ENCODE measurements around the gene DBH.

DBH gene

DNA sequence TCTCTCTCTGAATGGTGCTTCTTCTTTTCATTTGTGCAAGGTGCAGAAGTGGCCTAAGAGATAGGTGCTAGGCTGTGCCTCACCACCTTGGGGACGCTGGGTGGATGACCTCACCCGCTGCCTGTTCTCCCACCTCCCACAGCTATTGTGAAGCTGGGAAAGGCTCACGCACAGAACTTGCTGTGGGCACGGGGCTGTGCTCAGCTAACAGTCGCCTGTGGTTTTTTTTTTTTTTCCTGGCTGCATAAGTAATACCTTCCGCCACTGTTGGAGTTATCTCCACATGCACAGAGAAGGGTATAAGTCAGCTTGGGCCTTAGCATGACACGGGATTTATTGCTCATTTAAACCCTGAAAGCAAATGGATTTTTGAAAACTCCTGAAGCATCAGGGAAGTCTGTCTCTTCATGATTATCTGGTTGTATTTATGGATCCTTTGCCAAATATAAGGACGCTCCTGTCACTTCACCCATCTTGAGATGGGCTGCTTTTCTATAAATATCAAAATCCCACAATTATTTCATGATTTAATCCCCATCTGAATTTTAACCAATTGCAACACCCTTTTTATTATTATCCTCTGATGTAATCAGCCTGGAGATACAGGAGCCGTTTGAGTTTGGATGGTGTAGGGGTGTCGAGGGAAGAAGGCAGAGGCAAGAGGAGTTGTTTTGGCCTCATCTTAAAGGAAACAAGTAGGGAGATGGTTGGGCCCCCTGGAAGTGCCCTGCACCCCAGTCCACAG is 9.0 kb downstream of the DBH start:
- DNase-seq = no peak

DNA sequence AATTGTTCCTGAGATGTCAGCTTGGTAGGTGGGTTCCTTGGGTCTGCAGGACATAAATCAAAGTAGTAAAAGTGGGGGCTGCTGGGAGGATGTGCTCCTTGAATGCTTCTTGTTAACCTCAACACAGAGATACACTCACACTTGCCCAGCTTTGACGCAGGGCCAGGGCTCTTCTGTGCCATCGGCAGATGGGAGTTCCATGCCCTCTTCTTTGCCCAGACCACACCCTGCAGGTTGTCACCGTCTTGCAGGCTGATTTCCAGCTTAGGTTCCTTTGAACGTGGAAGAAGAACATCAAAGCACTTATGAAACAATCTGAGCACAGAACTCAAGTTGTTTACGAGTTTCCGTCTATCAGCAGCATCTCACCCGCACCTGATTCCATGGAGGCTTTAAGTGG is 11.0 kb downstream of the DBH start:
- no peak for DNase-seq

DNA sequence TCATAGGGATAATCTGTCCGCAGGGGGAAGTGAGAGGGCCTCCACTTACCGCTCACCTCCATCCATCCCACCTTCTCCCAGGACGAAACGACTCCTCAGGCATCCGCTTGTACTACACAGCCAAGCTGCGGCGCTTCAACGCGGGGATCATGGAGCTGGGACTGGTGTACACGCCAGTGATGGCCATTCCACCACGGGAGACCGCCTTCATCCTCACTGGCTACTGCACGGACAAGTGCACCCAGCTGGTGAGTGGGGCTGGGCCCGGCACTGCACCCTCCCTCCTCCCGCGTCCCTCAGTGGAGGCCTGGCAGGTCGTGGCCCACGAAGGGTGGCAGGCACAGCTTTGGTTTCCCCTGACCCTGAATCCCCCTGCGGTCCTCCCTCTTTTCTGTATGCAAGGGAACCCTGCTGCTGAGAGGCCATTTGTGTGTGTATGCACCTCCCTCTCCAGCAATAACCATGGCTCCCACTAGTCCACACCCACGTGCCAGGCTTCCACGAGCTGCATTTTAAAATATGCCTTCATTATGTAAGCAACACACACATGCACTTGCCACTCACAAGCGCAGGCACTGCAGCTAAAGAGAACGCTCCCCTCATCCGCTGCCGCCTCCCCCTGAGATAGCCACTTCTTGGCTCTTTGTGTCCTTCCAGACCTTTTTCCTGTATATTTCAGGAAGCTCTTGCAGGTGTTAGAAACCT is 11.8 kb downstream of the DBH start:
- DNase-seq = no peak

DNA sequence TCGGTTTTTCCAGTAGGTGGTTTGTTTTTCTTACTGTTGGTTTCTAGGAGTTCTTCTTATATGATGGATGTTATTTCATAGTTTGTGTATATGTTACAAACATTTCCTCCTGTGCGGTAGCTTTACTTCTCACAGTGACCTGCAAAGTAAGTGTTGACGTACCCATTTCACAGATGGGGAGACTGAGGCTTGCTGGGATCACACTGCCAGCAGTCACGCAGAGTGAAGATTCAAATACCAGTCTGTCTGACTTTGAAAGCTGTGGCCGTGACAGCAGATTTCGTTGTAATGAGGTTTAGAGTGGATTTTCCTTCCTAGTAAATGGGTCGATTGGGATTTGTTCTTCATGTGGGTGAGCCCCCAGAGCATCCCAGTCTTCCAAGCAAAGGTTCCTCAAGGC is 13.0 kb downstream of the DBH start:
- no peak for DNase-seq

DNA sequence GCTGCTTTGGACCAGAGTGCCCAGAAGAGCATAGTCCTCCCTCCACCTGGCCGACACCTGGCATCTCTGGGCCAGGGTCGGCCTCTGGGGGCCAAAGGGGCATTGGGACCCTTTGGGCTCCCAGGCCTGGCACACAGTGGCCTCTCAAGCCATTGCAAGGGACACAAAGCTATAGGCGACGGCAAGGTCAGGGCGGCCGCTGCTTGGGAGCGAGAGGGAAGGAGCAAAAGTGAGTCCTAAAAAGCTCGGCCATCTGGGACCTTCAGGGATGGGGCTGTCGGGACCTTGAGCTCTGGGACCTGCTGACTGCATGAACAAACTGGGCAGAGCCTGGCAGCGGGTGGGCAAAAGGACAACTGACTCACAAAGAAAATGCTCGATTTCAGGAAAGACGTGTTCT is 13.9 kb downstream of the DBH start:
- no peak for DNase-seq

DNA sequence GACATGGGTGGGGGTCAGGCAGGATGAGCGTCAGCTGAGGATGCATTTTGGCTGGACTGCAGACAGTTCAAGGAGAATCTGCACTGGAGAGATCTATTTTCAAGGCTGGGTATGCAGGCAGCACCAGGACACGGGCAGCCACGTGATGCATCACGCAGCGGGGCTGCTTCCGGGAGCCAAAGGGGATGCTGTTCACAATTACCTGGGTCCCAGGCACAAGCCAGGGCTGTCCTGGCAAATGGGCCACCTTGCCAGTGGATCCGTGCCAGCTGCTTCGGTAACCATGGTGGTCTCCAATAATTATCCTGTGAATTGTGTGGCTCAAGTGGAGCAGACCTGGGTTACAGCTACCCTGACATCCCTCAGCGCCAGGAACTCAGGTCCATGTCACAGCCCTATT is 17.5 kb downstream of the DBH start:
- DNase-seq = no peak

DNA sequence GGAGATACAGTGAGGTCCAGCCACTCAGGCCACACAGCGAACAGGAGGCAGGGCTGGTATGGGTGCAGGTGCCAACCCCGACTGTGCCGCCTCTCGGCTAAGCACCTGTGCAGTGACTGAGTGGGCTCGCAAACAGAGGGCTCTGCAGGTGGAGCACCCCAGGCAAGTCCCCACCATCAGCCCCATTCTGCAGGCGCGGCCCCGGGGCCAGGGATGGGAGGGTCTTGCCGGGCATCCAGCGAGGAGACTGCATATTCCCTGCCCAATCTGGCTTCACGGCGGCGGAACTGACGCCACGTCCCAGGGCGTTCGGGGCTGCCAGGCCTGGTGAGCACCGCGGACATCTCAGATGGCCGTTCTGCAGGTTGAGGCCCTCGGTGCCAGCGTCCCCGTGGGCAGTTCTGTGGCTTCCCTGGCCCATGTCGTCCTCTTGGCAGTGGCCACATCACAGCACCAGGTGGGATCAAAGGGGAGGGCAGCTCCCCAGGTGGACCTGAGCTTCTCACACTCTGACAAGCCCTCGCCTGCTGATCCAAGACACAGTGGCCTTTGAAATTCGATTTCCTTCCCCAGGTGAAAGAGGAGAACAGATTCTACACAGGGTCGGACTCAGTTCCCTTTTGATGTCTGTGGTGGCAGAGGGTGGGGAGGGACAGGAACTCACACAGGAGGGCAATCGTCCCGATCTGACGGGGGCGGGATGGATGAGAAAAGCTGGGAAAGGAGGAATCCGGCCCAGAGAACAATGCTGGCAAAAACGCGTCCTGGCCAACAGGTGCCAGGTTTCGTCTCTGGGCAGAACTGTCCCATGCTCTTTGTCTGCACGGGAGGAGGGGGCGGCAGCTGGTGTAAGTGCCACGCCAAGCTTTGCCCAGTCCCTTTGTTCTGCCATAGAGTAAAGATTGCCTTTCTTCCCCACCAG is 18.8 kb downstream of the DBH start:
- no peak for DNase-seq

DNA sequence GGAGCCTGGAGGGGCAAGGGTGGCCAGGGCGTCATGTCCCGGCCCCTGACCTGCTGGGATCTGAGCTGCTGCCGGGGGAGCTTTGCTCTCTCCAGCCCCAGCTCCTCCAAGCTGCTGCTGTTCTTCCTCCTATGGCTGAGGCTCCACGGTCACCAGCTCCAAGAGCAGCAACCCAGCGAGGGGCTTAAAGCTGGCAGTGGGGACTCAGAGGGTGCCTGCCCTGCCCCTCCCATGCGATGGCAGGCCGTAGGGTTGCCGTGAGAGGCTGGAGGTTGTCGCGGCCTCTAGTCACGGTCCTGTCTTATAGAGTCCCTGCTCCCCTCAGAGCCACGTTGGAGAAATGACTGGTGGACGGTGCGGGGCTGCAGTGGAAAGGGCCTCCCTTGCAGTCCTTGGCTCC is 19.5 kb downstream of the DBH start:
- no peak for DNase-seq

DNA sequence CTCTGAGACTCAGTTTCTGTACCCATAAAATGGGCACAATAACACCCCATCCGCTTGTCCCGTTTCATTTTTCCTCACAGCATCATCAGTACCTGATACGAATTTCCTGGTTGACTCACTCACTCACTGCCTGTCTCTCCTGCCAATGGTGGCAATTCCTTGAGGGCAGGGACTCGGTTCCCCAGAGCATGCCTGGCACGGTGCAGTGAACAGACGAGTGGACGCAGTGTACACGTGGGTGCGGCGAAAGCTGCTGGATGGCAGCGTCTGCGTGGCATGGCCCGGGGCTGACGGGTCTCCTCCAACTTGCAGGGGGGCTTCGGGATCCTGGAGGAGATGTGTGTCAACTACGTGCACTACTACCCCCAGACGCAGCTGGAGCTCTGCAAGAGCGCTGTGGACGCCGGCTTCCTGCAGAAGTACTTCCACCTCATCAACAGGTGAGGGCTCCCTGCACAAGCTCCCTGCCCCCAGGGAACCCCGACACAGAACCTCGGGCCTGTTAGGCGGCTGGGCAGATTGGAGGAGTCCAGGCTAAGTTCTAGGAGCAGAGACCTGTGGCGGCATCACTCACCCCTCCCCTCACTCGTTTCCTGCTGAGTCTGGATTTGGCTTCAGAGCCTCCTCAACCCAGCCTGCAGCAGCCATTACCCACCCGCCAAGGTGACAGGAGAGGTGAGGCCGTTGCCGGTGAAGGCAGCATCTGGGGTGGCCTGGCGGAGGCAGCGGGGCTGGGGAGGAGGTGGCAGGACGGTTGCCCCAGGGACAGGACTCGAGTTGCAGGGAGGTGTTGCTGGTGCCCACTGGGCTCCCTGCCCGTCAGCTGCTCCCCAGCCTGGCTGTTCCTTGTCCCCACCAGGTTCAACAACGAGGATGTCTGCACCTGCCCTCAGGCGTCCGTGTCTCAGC is 20.3 kb downstream of the DBH start:
- no peak for DNase-seq

DNA sequence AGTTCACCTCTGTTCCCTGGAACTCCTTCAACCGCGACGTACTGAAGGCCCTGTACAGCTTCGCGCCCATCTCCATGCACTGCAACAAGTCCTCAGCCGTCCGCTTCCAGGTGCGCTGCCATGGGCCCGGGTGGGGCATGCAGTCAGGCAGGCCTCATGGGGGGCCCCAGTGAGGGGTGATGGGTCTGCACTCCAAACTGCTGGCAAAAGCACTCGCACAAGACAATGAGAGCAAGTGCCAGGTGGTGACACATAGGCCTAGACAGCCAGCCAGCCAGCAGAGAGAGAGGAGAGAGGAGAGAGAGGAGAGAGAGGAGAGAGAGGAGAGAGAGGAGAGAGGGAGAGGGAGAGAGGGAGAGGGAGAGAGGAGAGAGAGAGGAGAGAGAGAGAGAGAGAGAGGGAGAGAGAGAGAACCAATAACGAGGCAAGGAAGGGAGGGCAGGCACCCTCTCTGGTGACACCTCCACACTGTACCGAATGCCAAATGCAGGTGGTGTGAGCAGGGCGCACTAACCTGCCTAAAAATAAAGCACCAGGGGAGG is 21.0 kb downstream of the DBH start:
- DNase-seq = no peak

DNA sequence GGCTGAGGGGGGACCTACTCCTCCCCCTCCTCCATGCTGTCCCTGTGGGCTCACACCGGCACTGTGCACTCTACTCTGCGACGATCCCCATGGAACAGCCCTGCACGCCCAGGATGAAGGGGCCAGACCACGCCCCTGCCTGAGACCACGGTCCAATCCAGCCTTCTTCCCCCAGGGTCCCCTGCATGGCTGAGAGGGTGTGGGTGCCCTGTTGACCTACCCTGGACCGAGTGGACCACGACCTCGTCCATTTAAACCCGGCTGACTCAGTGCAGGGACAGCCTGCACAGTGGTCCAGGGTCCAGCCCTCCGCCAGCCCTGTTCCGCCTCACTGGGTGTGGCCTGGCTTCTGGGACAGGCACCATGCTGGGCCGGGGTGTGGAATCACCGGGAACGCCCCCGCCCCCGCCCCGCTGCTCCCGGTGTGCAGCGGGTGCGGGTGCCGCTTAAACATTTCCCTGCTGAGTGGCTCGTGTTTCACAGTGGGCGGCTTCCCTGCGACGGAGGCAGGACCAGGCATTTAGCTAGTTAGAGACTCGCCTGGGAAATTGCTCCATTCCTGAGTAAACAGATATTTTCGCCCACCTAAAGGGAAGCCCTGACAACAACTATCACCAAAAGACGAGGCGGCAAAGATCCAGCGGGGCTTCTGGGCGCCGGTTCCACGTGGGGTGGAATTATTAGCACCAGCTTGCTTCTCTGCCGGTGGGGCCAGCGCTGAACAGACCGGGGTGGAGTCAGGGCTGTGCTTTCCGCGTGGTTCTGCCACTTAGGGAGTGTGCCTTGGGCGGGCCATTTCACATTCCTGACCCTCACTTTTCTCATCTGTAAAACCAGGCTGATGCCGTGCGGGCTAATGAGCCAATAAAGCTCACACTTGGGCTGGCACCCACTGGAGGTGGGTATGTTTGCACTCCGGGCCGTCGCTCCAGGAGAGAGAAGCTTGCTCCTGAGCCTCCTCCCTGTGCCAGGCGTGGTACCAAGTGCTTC is 22.6 kb downstream of the DBH start:
- DNase-seq = no peak

DNA sequence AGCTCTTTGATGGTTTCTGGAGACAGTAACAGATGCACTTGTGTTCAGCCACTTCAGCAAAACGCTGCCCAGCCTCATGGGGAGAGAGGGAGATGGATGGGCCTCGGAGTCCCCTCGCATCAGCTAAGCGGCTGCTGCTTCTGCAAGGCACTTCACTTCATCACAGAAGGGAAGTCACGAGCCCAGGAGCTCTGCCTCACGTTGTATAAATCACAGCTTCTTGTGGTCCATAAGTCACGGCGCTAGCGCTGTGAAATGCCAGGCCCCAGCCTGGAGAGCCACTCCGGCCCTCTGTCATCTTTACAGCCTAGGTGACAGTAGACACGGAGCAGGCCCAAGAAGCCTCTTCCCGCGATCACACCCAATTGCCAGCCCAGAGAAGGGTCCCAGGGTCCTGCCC is 23.4 kb downstream of the DBH start:
- DNase-seq = no peak

DNA sequence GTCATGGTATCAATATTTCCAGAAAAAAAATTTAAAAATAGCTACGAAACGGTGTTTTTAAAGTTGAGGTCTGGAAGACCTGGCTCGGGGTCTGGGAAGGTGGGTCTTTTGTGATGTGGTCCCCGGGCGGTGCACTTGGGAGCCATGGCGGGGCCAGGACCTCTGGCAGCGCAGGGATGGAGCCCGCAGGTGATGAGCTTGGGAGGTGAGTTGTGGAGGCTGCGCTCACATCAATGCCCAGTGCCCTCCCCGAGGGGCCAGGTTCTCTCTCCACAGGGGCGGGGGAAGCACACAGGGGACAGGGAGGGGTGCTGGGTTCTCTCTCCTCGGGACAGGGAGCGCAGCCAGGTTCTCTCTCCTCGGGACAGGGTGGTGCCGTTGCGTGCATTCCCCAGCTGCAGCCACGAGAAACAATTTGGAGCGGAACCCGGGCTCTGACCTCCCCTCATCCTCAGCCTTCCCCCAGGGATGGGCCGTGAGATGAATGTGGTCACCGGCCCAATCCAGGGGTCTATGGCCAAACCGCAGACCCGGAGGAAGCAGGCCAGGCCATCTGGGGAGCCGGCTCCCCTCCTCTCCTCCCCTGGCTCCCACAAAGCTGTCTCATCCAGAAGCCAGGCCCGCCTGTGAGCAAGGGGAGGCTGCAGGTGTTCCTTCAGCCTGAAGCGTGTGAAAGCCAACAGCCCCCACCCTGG is 25.8 kb downstream of the DBH start:
- DNase-seq = no peak

DNA sequence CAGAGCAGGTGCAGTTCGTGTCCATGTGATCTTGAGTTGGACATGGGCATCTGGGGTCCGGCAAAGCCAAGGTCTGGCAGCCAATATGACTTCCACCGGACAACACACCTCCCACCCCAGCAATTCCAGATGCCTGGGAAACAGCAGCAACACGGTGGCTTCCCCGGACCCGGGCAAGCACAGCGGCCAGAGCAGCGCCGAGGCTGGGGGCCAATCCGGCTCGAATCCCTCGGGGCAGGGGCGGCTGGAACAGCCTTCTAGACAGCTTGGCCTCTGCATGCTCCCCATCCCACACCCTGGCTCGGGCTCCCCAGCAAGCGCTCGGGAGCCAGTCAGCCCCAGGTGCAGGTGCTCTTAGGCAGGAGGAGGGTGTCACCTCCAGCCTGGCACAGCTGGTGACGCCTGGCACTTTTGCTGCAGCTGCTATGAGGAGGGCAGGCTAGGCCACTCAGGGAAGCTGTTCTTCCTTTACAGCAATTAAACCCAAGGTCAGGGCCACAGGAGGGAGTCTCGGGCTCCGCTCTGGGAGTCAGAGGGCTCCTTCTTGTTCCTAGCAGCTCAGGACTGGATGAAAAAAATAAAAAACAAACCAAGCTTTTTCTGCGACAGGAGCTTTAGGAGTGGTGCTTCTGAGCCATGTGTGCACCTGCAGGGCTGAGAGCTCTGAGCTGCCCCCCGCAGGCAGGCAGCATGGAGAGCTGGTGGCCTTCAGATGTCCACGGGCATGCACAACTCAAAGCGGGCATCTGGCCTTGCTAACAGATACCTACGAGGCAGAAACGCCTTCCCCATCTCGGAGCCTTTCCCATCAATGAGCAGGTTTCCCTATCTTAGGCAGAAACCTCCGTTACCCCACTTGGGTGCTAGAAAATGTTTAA is 28.2 kb downstream of the DBH start:
- DNase-seq = no peak

DNA sequence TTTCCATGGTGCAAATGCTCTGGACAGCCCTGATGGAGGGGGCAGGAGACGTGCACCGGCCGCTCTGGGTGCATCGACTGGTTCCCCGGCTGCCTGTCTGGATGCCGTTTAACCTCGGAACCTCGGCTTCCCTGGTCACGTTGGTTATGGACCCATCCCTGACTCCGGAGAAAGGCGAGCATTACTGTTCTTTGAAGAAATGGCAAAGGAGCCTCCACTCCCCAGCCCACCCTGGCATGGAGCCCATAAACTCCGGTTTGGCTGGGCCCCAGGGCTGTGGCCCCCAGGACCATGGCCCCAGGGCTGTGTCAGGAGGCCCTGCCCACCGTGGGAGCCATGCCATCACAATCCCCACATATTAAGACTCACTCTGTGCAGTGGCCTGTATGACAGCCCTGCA is 28.9 kb downstream of the DBH start:
- DNase-seq = no peak

DNA sequence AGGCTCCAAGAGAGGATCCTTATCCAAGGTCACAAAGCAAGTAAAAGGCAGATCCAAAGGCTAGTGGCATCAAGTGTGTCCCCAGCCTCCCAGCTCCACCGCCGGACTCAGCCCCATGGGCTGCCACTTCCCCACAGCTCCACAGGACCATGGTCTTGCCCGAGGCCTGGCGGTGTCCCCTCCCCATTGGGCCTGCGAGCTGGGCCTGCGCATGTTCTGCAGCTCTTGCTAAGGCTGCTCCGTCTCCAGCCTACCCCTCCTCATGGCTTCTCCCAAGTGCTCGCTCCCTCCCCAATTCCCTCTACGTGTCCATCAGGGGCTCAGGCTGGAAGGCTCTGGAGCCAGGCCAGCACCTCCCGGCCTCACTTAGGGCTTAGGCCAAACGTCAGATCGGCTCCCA is 29.4 kb downstream of the DBH start:
- DNase-seq = no peak

DNA sequence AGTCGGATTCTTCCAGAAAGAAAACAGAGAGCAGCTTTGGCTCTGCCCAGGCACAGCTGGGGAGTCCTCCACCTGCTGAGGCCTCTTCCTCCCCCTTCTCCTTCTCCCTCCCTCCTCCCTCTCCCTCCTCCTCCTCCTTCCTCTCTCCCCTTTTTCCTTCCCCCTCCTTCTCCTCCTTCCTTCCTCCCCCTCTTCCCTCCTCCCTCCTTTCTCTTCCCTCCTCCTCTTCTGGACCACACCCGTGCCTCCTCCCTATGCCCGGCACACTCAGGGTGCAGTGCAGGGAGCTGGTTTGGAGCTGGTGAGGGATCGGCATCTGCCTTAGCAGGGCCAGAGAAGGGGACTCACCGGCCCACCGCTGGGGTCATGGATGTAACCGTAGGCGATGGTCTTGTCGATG is 30.2 kb downstream of the DBH start:
- no peak for DNase-seq

DNA sequence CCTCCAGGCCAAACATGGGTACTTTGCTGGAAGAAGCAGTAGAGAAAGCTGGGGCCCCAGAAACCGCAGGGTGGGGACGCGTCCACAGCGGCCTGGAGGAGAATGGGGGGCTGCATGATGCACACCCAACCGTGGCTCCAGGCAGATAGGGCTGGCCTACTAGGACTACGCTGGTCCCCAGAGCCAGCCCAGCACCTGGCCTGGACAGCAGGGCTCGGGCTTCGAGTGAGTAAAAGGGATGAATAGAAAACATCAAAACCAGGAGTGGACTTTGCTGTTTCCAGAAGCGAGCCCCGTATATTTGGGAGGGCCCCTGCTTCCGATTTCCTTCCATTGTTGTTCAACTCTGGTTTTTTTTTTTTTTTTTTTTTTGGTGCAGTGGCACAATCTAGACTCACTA is 30.7 kb downstream of the DBH start:
- DNase-seq = no peak

DNA sequence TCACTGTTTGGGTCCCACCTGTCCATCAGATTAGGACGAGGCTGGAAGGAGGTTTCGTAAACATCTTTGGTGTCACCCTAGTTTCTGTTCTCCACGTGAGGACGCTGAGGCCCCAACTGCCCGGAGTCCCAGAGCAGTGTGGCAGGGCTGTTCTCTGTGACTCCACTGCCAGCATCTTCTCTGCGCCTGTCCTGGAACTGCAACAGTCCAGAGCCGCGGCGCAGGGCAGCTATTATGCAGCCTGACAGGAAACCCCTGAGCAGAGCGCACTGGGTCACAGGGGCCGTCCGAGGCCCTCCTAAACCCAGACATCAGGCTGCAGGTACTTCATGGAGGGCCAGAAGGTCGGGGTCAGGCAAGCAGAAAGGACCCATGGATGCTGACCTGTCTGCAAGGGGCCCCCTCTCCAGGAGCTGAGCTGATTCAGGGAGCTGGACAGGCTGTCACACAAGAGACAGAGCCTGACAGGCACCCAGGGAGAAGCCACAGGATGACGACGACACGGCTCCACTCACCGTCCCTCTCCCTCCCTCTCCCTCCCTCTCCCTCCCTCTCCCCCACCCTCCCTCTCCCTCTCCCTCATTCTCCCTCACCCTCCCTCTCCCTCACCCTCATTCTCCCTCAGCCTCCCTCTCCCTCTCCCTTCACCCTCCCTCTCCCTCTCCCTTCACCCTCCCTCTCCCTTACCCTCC is 31.7 kb downstream of the DBH start:
- DNase-seq = no peak

Data from kidney glomerular epithelial cell (primary cell).